Body of pancreas (tissue), 4 donors: ENCODE measurements around the gene ART1.

Source experiments
- CTCF ChIP-seq, 7 experiments: fragments of 450-650 bp in 4 of 7; fragments of 200-600 bp in 3 of 7; sonication (generic) in 3 of 7; IDR thresholded peaks; one replicate each; pipeline ENCODE4 v1.5.1; 2016 to 2019; ENCODE audit warnings: antibody characterized with exemption in 7 of 7
- POLR2A ChIP-seq, 3 donors: fragments of 450-650 bp; IDR thresholded peaks; one replicate each; pipeline ENCODE4 v1.6.1; 2016; ENCODE audit warnings: antibody characterized with exemption in 3 of 3, mild to moderate bottlenecking in 2 of 3

GRCh38 chr11:3658252-3658651, 13.3 kb downstream of the ART1 start:
- no peak for TF ChIP-seq CTCF (IDR thresholded peaks at IDR 0.05)
- no peak for TF ChIP-seq POLR2A (IDR thresholded peaks at IDR 0.05)
